ENCODE data around the gene PDS5B.

PDS5B gene

DNA sequence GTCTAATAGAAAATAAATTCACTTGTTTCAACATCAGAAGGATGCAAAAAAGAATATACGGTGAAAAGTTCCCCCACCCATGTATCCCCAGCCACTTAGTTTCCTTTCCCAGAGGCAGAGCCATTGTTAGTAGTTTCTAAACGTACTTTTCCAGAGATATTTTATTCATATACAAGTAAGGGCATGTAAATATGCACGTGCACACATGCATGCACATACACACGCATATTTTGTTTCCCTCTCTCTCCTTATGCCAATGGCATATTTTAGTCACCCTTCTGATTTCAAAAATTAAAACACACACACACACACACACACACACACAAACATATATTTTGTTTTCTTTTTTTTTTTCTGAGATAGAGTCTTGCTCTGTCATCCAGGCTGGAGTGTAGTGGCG lies 147.4 kb downstream of the PDS5B start:
- TF ChIP-seq, protein P1, sequence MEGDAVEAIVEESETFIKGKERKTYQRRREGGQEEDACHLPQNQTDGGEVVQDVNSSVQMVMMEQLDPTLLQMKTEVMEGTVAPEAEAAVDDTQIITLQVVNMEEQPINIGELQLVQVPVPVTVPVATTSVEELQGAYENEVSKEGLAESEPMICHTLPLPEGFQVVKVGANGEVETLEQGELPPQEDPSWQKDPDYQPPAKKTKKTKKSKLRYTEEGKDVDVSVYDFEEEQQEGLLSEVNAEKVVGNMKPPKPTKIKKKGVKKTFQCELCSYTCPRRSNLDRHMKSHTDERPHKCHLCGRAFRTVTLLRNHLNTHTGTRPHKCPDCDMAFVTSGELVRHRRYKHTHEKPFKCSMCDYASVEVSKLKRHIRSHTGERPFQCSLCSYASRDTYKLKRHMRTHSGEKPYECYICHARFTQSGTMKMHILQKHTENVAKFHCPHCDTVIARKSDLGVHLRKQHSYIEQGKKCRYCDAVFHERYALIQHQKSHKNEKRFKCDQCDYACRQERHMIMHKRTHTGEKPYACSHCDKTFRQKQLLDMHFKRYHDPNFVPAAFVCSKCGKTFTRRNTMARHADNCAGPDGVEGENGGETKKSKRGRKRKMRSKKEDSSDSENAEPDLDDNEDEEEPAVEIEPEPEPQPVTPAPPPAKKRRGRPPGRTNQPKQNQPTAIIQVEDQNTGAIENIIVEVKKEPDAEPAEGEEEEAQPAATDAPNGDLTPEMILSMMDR (IDR thresholded peaks at IDR 0.05; ENCODE audit: insufficient read depth, low read depth, low read length, missing control alignments) = no peak
- DNase-seq (ENCODE audit: low read depth) = no peak
- no peak overlapping the region for H3K4me3 ChIP-seq (ENCODE audit: low read depth, low read length)

DNA sequence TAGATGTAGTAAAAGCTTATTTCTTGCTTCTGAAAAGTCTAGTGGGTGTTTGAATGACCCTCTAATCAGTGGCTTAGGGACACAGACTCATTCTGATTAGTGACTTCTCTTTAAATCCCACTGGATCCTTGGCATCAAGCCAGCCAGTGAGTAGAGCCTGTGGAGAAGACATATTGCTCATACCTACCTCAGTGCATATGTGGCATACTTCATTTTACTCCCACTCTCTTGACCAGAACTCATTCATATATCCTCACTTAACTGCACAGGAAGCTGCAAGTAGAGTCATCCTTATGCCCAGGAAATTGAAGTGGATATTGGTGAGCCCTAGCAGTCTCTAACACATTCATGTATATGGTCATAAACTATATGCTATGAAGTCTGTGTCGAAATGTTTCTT lies 148.3 kb downstream of the PDS5B start:
- DNase-seq (ENCODE audit: low read depth) = no peak
- no peak overlapping the region for H3K4me3 ChIP-seq (ENCODE audit: low read depth, low read length)
- TF ChIP-seq, protein P1 (IDR thresholded peaks at IDR 0.05; ENCODE audit: insufficient read depth, low read depth, low read length, missing control alignments) = no peak

DNA sequence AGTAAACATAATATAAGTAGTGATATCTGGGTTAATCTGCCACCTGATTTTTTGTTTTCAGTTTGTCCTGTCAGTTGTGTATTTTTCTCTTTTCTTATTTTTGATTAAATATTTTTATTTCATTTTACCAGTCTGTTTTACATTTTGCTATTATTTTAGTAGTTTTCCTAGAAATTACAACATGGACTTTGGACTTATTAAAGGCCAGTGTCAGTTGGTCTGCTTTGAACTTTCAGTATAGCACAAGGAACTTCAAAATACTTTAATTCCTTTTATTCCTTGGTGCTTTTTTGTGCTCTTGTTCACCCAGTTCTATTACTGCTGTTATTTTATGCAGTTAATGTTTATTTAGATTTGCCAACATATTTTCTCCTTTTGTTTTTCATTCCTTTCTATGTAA lies 149.6 kb downstream of the PDS5B start:
- H3K4me3 ChIP-seq (ENCODE audit: low read depth, low read length) = no peak overlapping the region
- DNase-seq (ENCODE audit: low read depth) = no peak
- TF ChIP-seq, protein P1 (IDR thresholded peaks at IDR 0.05; ENCODE audit: insufficient read depth, low read depth, low read length, missing control alignments) = no peak

DNA sequence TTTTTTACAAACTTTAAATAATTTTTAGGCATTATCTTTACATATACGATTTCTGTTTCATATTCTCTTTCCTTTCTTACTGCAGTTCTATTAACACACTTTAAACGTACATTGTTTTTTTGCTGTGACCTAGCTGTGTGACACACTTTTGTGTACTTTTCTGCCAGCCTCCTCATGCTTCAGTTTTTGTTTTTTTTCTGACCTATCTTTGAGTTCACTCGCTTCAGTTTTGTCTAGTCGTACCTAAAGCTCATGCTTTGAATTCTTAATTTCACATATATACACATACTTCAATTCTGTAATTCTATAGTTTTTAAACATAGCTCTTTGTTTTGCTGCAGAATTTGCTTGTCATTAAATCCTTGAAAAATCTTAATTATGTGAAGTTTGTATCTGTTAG lies 150.4 kb downstream of the PDS5B start:
- TF ChIP-seq, protein P1 (IDR thresholded peaks at IDR 0.05; ENCODE audit: insufficient read depth, low read depth, low read length, missing control alignments) = no peak
- H3K4me3 ChIP-seq (ENCODE audit: low read depth, low read length) = peak overlapping the region; percentile 67
- no peak for DNase-seq (ENCODE audit: low read depth)

DNA sequence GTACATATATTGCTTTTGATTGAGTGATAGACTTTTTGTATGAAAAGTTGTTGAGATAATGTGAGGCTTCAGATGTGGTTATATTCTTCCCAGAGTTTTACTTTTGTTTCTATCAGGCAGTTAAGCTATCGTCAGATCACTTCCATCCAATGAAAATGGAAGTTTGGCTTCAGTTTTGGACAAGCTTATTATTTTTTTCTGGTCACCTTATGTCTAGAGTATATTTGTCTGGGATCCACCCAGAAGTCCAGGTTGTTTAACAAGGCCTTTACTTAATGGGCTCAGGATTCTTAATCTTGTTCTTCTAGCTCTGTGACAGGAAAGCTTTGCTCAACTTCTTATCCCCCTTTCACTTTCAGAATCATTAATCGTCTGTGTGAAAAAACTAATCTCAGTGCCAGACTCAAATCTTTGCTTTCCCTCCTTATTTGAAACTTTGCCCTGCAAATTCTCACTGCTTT lies 150.9 kb downstream of the PDS5B start:
- DNase-seq (ENCODE audit: low read depth) = peak; percentile 58
- peak overlapping the region; percentile 67 for H3K4me3 ChIP-seq (ENCODE audit: low read depth, low read length)
- TF ChIP-seq, protein P1 (IDR thresholded peaks at IDR 0.05; ENCODE audit: insufficient read depth, low read depth, low read length, missing control alignments) = no peak

DNA sequence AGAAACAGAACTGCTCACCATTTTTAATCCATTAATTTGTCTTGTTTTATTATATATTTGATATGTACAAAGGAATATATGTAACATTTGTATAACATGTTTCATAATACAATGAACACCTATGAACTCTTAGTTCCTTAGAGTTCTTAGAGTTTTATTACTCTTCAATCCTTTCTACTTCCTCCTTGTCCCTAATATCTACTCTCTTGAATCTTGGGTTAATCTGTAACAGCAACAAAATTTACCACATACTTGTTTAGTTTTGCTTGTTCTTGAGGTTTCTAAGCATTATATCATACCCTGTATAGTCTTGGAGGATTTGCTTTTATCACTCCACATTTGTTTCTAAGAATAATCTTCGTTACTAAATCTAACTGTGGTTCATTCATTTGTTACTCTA lies 151.4 kb downstream of the PDS5B start:
- TF ChIP-seq, protein P1 (IDR thresholded peaks at IDR 0.05; ENCODE audit: insufficient read depth, low read depth, low read length, missing control alignments) = no peak
- peak overlapping the region; percentile 67 for H3K4me3 ChIP-seq (ENCODE audit: low read depth, low read length)

DNA sequence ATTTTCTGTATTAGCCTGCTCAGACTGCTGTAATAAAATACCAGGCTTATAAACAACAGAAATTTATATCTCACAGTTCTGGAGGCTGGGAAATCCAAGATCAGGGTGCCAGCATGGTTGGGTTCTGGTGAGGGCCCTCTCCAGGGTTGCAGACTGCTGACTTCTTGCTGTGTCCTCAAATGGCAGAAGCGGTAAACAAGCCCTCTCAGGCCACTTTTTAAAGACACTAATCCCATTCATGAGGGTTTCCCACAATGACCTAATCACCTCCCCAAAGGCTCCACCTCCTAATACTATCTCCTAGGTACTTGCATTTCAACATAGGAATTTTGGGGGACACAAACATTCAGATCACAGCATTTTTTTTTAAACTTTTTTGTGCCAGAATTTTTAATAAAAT lies 159.3 kb downstream of the PDS5B start:
- no peak for DNase-seq (ENCODE audit: low read depth)
- TF ChIP-seq, protein P1 (IDR thresholded peaks at IDR 0.05; ENCODE audit: insufficient read depth, low read depth, low read length, missing control alignments) = no peak
- no peak overlapping the region for H3K4me3 ChIP-seq (ENCODE audit: low read depth, low read length)

More for the DNA sequence above, 151.4 kb downstream of the PDS5B start:
- no peak for DNase-seq (ENCODE audit: low read depth)

Data from GM12865 (cell line).